ENCODE data around the gene RUNDC3A.
A peak's percentile ranks its signal among the peaks of the same experiment; 100 is the strongest.

- TF ChIP-seq, protein P1, sequence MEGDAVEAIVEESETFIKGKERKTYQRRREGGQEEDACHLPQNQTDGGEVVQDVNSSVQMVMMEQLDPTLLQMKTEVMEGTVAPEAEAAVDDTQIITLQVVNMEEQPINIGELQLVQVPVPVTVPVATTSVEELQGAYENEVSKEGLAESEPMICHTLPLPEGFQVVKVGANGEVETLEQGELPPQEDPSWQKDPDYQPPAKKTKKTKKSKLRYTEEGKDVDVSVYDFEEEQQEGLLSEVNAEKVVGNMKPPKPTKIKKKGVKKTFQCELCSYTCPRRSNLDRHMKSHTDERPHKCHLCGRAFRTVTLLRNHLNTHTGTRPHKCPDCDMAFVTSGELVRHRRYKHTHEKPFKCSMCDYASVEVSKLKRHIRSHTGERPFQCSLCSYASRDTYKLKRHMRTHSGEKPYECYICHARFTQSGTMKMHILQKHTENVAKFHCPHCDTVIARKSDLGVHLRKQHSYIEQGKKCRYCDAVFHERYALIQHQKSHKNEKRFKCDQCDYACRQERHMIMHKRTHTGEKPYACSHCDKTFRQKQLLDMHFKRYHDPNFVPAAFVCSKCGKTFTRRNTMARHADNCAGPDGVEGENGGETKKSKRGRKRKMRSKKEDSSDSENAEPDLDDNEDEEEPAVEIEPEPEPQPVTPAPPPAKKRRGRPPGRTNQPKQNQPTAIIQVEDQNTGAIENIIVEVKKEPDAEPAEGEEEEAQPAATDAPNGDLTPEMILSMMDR (optimal IDR thresholded peaks at IDR 0.05 in 1 of 3, IDR thresholded peaks at IDR 0.05 in 1 of 3, conservative IDR thresholded peaks at IDR 0.05 in 1 of 3; ENCODE audit: extremely low read depth in 1 of 3, insufficient read depth in 2 of 3, low read length in 3 of 3), result peak; percentile 74 to 86 (median 80)
- TF ChIP-seq EZH2 (IDR thresholded peaks at IDR 0.05; ENCODE audit: low read length), result no peak
Measured at GRCh38 chr17:44331249-44331760, 22.9 kb downstream of the RUNDC3A start.
